ENCODE measurements around the gene RGS19.
"Not testable (repeated sequence)": the region's sequence is repeated elsewhere in the genome, so short reads cannot be mapped to it uniquely, and the experiment has no call there.

Gene RGS19

GRCh38 chr20:64090165-64090564 is 10.8 kb upstream of the RGS19 start:
- no peak for DNase-seq (ENCODE audit: low spot score)
- Histone ChIP-seq H3K27ac (no peak overlapping the region), H3K4me3 (no peak overlapping the region)
- TF ChIP-seq CTCF (IDR thresholded peaks at IDR 0.05): no peak

GRCh38 chr20:64088586-64088985 is 9.3 kb upstream of the RGS19 start:
- H3K4me3 ChIP-seq; DNase-seq (ENCODE audit: low spot score); H3K27ac ChIP-seq: not testable (repeated sequence)

- H3K27ac ChIP-seq; DNase-seq (ENCODE audit: low spot score); H3K4me3 ChIP-seq: not testable (repeated sequence)
Observed at GRCh38 chr20:64087226-64087825, 8.0 kb upstream of the RGS19 start.

- no peak for DNase-seq (ENCODE audit: low spot score)
- no peak for TF ChIP-seq CTCF (IDR thresholded peaks at IDR 0.05)
- H3K27ac ChIP-seq: no peak overlapping the region
- H3K4me3 ChIP-seq: no peak overlapping the region
Observed at GRCh38 chr20:64086801-64087200, 7.5 kb upstream of the RGS19 start.

- no peak for TF ChIP-seq CTCF (IDR thresholded peaks at IDR 0.05)
- Histone ChIP-seq H3K27ac (no peak overlapping the region), H3K4me3 (no peak overlapping the region)
- no peak for DNase-seq (ENCODE audit: low spot score)
Observed at GRCh38 chr20:64084685-64085152, 5.4 kb upstream of the RGS19 start.

- Histone ChIP-seq H3K4me3 (peak within 1 kb of the TSS; percentile 82), H3K27ac (no peak within 1 kb of the TSS)
- DNase-seq (ENCODE audit: low spot score): no peak
- no peak for TF ChIP-seq CTCF (IDR thresholded peaks at IDR 0.05)
Observed at GRCh38 chr20:64083804-64084684, 4.7 kb upstream of the RGS19 start, which contains the start of gene LKAAEAR1. TSS of gene LKAAEAR1 (minus strand) at chr20:64084398. CDS start at chr20:64084219, 179 bp downstream.

- no peak for DNase-seq (ENCODE audit: low spot score)
- no peak overlapping the region for H3K27ac ChIP-seq
- H3K4me3 ChIP-seq: peak overlapping the region; percentile 82
- peak; percentile 32 for TF ChIP-seq CTCF (IDR thresholded peaks at IDR 0.05)
Observed at GRCh38 chr20:64083378-64083803, 4.1 kb upstream of the RGS19 start.
